ENCODE data around the gene C11orf52.

Gene C11orf52

DNA sequence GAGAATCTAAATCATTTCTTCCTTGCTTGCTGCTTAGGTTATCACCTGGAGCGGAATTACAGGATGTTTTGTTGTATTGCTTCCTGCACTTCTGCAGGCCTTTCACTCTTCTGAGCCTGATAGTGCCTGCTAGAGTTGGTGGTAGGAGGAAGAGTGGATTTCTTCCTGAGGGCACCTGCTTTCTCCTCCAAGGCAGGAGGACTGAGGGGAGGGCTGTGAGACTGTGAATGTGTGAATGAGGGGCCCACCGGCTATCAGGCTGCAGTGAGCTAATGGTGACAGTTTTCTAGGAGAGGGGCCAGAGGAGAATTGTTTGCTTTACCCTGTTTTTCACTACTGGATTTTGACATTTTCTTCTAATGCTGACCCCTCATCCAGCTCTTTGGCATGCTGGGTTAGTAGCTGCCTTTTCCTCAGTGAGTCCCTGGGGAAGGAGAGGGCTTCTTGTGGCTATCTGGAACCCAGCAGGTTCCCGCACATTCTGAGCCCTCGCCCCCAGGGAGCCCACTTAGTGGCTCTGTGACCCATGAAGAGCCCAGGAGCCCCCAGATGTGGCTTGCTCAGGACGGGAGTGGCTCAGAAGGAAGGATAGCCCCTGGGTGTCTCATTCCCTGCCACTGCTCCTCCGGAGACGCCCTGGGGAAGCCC, 57.5 kb downstream of the C11orf52 start:
- no peak for DNase-seq (ENCODE audit: low read depth)

All from activated gamma-delta T cell treated with anti-CD3 and anti-CD28 coated beads, Interleukin-2, amount 50 U/mL, for 16 hours (primary cell).